Endothelial cell of umbilical vein (primary cell): ENCODE results near the gene AGPS.

ENCODE experiments used
- EZH2 ChIP-seq: IDR thresholded peaks from 2 replicates; pipeline ENCODE4 v1.6.1; 2012; ENCODE audit warnings: borderline replicate concordance, low read depth, mild to moderate bottlenecking, moderate library complexity, low read length, inconsistent platforms; ENCODE audit not compliant: severe bottlenecking
- TF ChIP-seq, protein P1 (sequence below): IDR thresholded peaks from 2 replicates; pipeline ENCODE4 v1.6.1; 2011; ENCODE audit not compliant: insufficient read depth, insufficient read length
- TF ChIP-seq, protein P2 (sequence below), 2 donors: IDR thresholded peaks; 1 replicate in 1 of 2; 2 replicates in 1 of 2; pipeline ENCODE4 v1.5.1; 2011; ENCODE audit warnings: low read length in 2 of 2, mild to moderate bottlenecking in 2 of 2, moderate library complexity in 2 of 2, control low read depth in 1 of 2, inconsistent platforms in 1 of 2, low read depth in 1 of 2; ENCODE audit not compliant: insufficient read depth in 1 of 2; ENCODE audit errors: extremely low read depth in 1 of 2

DNA sequence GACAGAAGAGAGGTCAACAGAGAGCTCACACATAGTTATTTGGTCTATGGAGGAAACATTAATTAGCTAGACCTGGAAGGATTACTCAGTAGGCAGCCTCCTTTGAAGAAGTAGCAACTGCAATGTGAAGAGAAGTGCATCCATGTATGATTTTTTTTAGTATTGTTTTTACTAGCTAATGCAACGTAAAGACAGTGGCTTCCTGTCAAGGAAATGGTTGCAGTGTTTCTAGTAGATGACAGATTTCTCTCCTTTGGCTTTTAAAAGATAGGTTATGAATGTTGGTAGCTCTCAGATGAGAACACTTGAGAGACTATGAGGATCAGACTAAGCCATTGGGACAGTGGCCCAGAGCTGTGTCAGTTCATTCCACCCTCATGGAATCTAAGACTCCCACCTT lies 175.8 kb downstream of the AGPS start:
- TF ChIP-seq, protein P1, sequence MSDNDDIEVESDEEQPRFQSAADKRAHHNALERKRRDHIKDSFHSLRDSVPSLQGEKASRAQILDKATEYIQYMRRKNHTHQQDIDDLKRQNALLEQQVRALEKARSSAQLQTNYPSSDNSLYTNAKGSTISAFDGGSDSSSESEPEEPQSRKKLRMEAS = no peak
- TF ChIP-seq EZH2 = no peak
- TF ChIP-seq, protein P2, sequence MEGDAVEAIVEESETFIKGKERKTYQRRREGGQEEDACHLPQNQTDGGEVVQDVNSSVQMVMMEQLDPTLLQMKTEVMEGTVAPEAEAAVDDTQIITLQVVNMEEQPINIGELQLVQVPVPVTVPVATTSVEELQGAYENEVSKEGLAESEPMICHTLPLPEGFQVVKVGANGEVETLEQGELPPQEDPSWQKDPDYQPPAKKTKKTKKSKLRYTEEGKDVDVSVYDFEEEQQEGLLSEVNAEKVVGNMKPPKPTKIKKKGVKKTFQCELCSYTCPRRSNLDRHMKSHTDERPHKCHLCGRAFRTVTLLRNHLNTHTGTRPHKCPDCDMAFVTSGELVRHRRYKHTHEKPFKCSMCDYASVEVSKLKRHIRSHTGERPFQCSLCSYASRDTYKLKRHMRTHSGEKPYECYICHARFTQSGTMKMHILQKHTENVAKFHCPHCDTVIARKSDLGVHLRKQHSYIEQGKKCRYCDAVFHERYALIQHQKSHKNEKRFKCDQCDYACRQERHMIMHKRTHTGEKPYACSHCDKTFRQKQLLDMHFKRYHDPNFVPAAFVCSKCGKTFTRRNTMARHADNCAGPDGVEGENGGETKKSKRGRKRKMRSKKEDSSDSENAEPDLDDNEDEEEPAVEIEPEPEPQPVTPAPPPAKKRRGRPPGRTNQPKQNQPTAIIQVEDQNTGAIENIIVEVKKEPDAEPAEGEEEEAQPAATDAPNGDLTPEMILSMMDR (IDR thresholded peaks at IDR 0.05; ENCODE audit: extremely low read depth in 1 of 2, insufficient read depth in 1 of 2, low read depth in 1 of 2, low read length in 2 of 2) = no peak
